GM23248 (cell line): Measurements from ENCODE around the gene ARID1B. TPM values are rescaled to one million over a fixed set of nuclear protein-coding genes. Genes with fewer than 3 reads are reported as not detected.

ENCODE experiments used
- DNase-seq: peaks from one replicate; pipeline ENCODE4 v3.0.0-alpha.2; 2015
- H2AFZ ChIP-seq: fragments of 200-600 bp; sonication (generic); 2 replicates; pipeline ENCODE4 v1.6.1; 2016; ENCODE audit warnings: antibody characterized with exemption
- H3F3A ChIP-seq: fragments of 200-600 bp; sonication (generic); 2 replicates; pipeline ENCODE4 v1.6.1; 2016; ENCODE audit warnings: mild to moderate bottlenecking, antibody characterized with exemption, mixed run types; ENCODE audit not compliant: insufficient read depth
- H3K27ac ChIP-seq: fragments of 200-600 bp; sonication (generic); 2 replicates; pipeline ENCODE4 v1.5.1; 2016; ENCODE audit warnings: mild to moderate bottlenecking
- H3K27me3 ChIP-seq: fragments of 200-600 bp; sonication (generic); replicated peaks from 2 replicates; pipeline ENCODE4 v1.6.1; 2016; ENCODE audit warnings: mild to moderate bottlenecking; ENCODE audit not compliant: insufficient read depth
- H3K36me3 ChIP-seq: fragments of 200-600 bp; sonication (generic); 2 replicates; pipeline ENCODE4 v1.6.1; 2016; ENCODE audit warnings: low read depth, mild to moderate bottlenecking
- H3K4me1 ChIP-seq: fragments of 200-600 bp; sonication (generic); 2 replicates; pipeline ENCODE4 v1.6.1; 2016; ENCODE audit warnings: mild to moderate bottlenecking; ENCODE audit not compliant: insufficient read depth
- H3K4me2 ChIP-seq: fragments of 200-600 bp; sonication (generic); one replicate; pipeline ENCODE4 v1.6.1; 2016; ENCODE audit warnings: mild to moderate bottlenecking; ENCODE audit not compliant: unreplicated experiment
- H3K4me3 ChIP-seq: fragments of 200-600 bp; sonication (generic); 2 replicates; pipeline ENCODE4 v1.5.1; 2016; ENCODE audit warnings: mild to moderate bottlenecking
- H3K79me2 ChIP-seq: fragments of 200-600 bp; sonication (generic); 2 replicates; pipeline ENCODE4 v1.6.1; 2016; ENCODE audit warnings: mild to moderate bottlenecking; ENCODE audit not compliant: insufficient read depth
- H3K9ac ChIP-seq: fragments of 200-600 bp; sonication (generic); 2 replicates; pipeline ENCODE4 v1.6.1; 2016; ENCODE audit warnings: mild to moderate bottlenecking
- H3K9me2 ChIP-seq: fragments of 200-600 bp; sonication (generic); 2 replicates; pipeline ENCODE4 v1.6.1; 2016; ENCODE audit warnings: mixed run types, mild to moderate bottlenecking, moderate library complexity; ENCODE audit not compliant: insufficient read depth
- H3K9me3 ChIP-seq: fragments of 200-600 bp; sonication (generic); one replicate; pipeline ENCODE4 v1.6.1; 2017; ENCODE audit warnings: low read depth
- H4K20me1 ChIP-seq: fragments of 200-600 bp; sonication (generic); 2 replicates; pipeline ENCODE4 v1.6.0; 2016; ENCODE audit not compliant: insufficient read depth
- EZH2 ChIP-seq: fragments of 200-600 bp; sonication (generic); IDR thresholded peaks from 2 replicates; pipeline ENCODE4 v1.6.1; 2018; ENCODE audit warnings: antibody characterized with exemption, mild to moderate bottlenecking; ENCODE audit not compliant: insufficient read depth, poor library complexity, severe bottlenecking
- EZH2phosphoT487 ChIP-seq: fragments of 200-600 bp; sonication (generic); IDR thresholded peaks from 2 replicates; pipeline ENCODE4 v1.6.1; 2018; ENCODE audit warnings: antibody characterized with exemption, moderate library complexity, mild to moderate bottlenecking, low read depth; ENCODE audit not compliant: insufficient read depth
- WGBS, 2 experiments: methylation state at CpG; one replicate each; pipeline ENCODE4 v1.1.6; 2015 to 2017; ENCODE audit warnings: low lambda C conversion rate in 2 of 2, low coverage in 1 of 2; ENCODE audit errors: missing lambda C conversion rate in 2 of 2; 5-methylcytosine and 5-hydroxymethylcytosine counted together
- in situ Hi-C: fragments of 300-500 bp; cut with MboI; formaldehyde crosslinking; loops from 2 replicates; pipeline ENCODE4 v1.15.0; 2020
- polyA plus RNA-seq: library from polyadenylated mRNA; unstranded; fragments of >200 nt; fragmentation: Nextera tagmentation; extraction: Ambion mirVana; gene quantifications from 2 replicates; pipeline ENCODE4 v1.2.1, GENCODE V29; 2016
- total RNA-seq: library from RNA; depleted of rRNA; stranded (reverse); fragments of >200 nt; shearing (Covaris generic); gene quantifications from 2 replicates; pipeline ENCODE4 v1.2.3, GENCODE V29; 2014

ARID1B gene
- total and polyA plus RNA-seq, 2 experiments from 2014 or later: 19.3 to 21.2 TPM

- Histone ChIP-seq H3K27me3 (no peaks in the 10 kb centered on the region), H3K27ac (no peak overlapping the region), H3K79me2 (peaks cover 64% of the 10 kb centered on the region), H3K9me2 (no peaks in the 10 kb centered on the region), H3K4me1 (peaks cover 32% of the 10 kb centered on the region), H3K9ac (no peak overlapping the region), H3F3A (peaks cover 19% of the 10 kb centered on the region; the same call in 1 of the 2 replicates), H3K9me3 (no peaks in the 10 kb centered on the region), H3K4me2 (no peak overlapping the region), H2AFZ (no peak overlapping the region), H3K4me3 (no peak overlapping the region), H3K36me3 (no peaks in the 10 kb centered on the region), H4K20me1 (no peaks in the 10 kb centered on the region)
- WGBS, 2 experiments: 97% methylated on average over 7 of the region's 7 CpGs
- TF ChIP-seq EZH2 (no peak), EZH2phosphoT487 (no peak)
- DNase-seq: no peak
- in situ Hi-C loops: no loop called here
These were observed 263.0 kb downstream of the ARID1B start for GRCh38 chr6:157040191-157040590.

GRCh38 chr6:157045831-157046454 is 268.8 kb downstream of the ARID1B start:
- in situ Hi-C loops: no loop called here
- Histone ChIP-seq H3K9me3 (no peaks in the 10 kb centered on the region), H3K9me2 (no peaks in the 10 kb centered on the region), H3K27me3 (no peaks in the 10 kb centered on the region), H3K4me3 (no peak overlapping the region), H3K79me2 (peaks cover 80% of the 10 kb centered on the region), H3K4me1 (peaks cover 13% of the 10 kb centered on the region), H3K36me3 (no peaks in the 10 kb centered on the region), H4K20me1 (no peaks in the 10 kb centered on the region), H3K4me2 (no peak overlapping the region), H3K27ac (no peak overlapping the region), H3F3A (peaks cover 15% of the 10 kb centered on the region; the same call in 1 of the 2 replicates), H3K9ac (no peak overlapping the region), H2AFZ (no peak overlapping the region)
- 27 to 28% methylated on average over 2 of the region's 2 CpGs for WGBS, 2 experiments
- no peak for TF ChIP-seq EZH2phosphoT487
- no peak for TF ChIP-seq EZH2
- peak; percentile 78 for DNase-seq

GRCh38 chr6:157046776-157047175 is 269.6 kb downstream of the ARID1B start:
- H3K4me1 ChIP-seq: peaks cover 13% of the 10 kb centered on the region
- in situ Hi-C loops: no loop called here
- no peaks in the 10 kb centered on the region for H3K36me3 ChIP-seq
- H3K9ac ChIP-seq: no peak overlapping the region
- H3K27me3 ChIP-seq: no peaks in the 10 kb centered on the region
- no peak overlapping the region for H3K4me3 ChIP-seq
- H2AFZ ChIP-seq: no peak overlapping the region
- H3K9me3 ChIP-seq: no peaks in the 10 kb centered on the region
- no peaks in the 10 kb centered on the region for H3K9me2 ChIP-seq
- 95 to 96% methylated on average over 1 of the region's 1 CpG for WGBS, 2 experiments
- no peak overlapping the region for H3K4me2 ChIP-seq
- no peak for DNase-seq
- no peaks in the 10 kb centered on the region for H4K20me1 ChIP-seq
- peaks cover 15% of the 10 kb centered on the region; the same call in 1 of the 2 replicates for H3F3A ChIP-seq
- TF ChIP-seq EZH2 (no peak), EZH2phosphoT487 (no peak)
- H3K27ac ChIP-seq: no peak overlapping the region
- H3K79me2 ChIP-seq: peaks cover 88% of the 10 kb centered on the region

- H4K20me1 ChIP-seq: no peaks in the 10 kb centered on the region
- no peak overlapping the region for H2AFZ ChIP-seq
- no peak overlapping the region for H3K4me2 ChIP-seq
- H3K9me2 ChIP-seq: no peaks in the 10 kb centered on the region
- no peak for TF ChIP-seq EZH2phosphoT487
- TF ChIP-seq EZH2: no peak
- H3K79me2 ChIP-seq: peaks cover 88% of the 10 kb centered on the region
- no peak overlapping the region for H3K9ac ChIP-seq
- 97 to 99% methylated on average over 4 of the region's 4 CpGs for WGBS, 2 experiments
- DNase-seq: no peak
- peaks cover 15% of the 10 kb centered on the region; the same call in 1 of the 2 replicates for H3F3A ChIP-seq
- H3K27ac ChIP-seq: no peak overlapping the region
- no peak overlapping the region for H3K4me3 ChIP-seq
- peaks cover 13% of the 10 kb centered on the region for H3K4me1 ChIP-seq
- no peaks in the 10 kb centered on the region for H3K27me3 ChIP-seq
- no peaks in the 10 kb centered on the region for H3K9me3 ChIP-seq
- H3K36me3 ChIP-seq: no peaks in the 10 kb centered on the region
- in situ Hi-C loops: no loop called here
These were observed 270.1 kb downstream of the ARID1B start for GRCh38 chr6:157047328-157047727.
